B cell (primary cell): ENCODE results near the gene CRYBG3. TPM values are rescaled to one million over a fixed set of nuclear protein-coding genes. Genes with fewer than 3 reads are reported as not detected.

Experiments
- ATAC-seq: fragments of 200-7000 bp; cut with Tn5 transposase; one replicate; pipeline ENCODE4 v1.10.0; 2021; ENCODE audit warnings: low read depth, mild to moderate bottlenecking, moderate number of reproducible peaks, moderate library complexity
- CTCF ChIA-PET: fragments of 350-600 bp; sonication (Branson Sonifier 250); formaldehyde crosslinking; loops from one replicate; lab custom pipeline; 2021; ENCODE audit warnings: antibody characterized with exemption, inconsistent platforms; lab: Charles Lee
- POLR2A ChIA-PET: fragments of 350-600 bp; sonication (Branson Sonifier 250); formaldehyde crosslinking; loops from one replicate; lab custom pipeline; 2021; ENCODE audit warnings: antibody characterized with exemption; lab: Charles Lee
- DNase-seq: peaks from one replicate; pipeline ENCODE4 v3.0.0; 2013
- H2AFZ ChIP-seq: 2 replicates; pipeline ENCODE4 v1.6.1; 2012; ENCODE audit warnings: mild to moderate bottlenecking, low read depth, low read length; ENCODE audit not compliant: insufficient read depth, poor library complexity, severe bottlenecking
- H3K27ac ChIP-seq, 2 donors: 1 replicate in 1 of 2; 2 replicates in 1 of 2; pipeline ENCODE4 v1.5.1; 2012 to 2013; ENCODE audit warnings: low read length in 2 of 2, mild to moderate bottlenecking in 2 of 2, moderate library complexity in 1 of 2
- H3K27me3 ChIP-seq, 4 experiments: fragments of 200-600 bp in 1 of 4; sonication (generic) in 1 of 4; replicated peaks in 1 of 4; 1 replicate in 2 of 4; 2 replicates in 2 of 4; pipeline versions ENCODE4 v1.6.1 to v1.7.0; 2013 to 2016; ENCODE audit warnings: low read length in 3 of 4, mild to moderate bottlenecking in 2 of 4, mixed read lengths in 1 of 4, moderate library complexity in 1 of 4; ENCODE audit not compliant: insufficient read depth in 4 of 4, control insufficient read depth in 3 of 4; ENCODE audit errors: control extremely low read depth in 1 of 4
- H3K36me3 ChIP-seq, 2 experiments: replicated peaks in 1 of 2; 1 replicate in 1 of 2; 2 replicates in 1 of 2; pipeline versions ENCODE4 v1.6.1 to v1.7.1; 2013; ENCODE audit warnings: low read length in 1 of 2; ENCODE audit not compliant: insufficient read depth in 2 of 2, control insufficient read depth in 1 of 2; ENCODE audit errors: control extremely low read depth in 1 of 2, extremely low read depth in 1 of 2
- H3K4me1 ChIP-seq, 2 donors: fragments of 200-600 bp in 1 of 2; sonication (generic) in 1 of 2; 1 replicate in 1 of 2; 2 replicates in 1 of 2; pipeline versions ENCODE4 v1.5.1 to v1.6.1; 2013 to 2017; ENCODE audit warnings: low read length in 2 of 2; ENCODE audit not compliant: control insufficient read depth in 2 of 2, insufficient read depth in 2 of 2
- H3K4me2 ChIP-seq: replicated peaks from 2 replicates; pipeline ENCODE3; 2012; ENCODE audit warnings: mild to moderate bottlenecking, low read depth, low read length; ENCODE audit not compliant: poor library complexity, severe bottlenecking
- H3K4me3 ChIP-seq, 5 experiments: fragments of 200-600 bp in 1 of 5; sonication (generic) in 1 of 5; 1 replicate in 3 of 5; 2 replicates in 2 of 5; pipeline versions ENCODE4 v1.5.1 to v1.7.0; 2011 to 2016; ENCODE audit warnings: low read length in 4 of 5, mild to moderate bottlenecking in 4 of 5, low read depth in 2 of 5, control low read depth in 1 of 5, moderate library complexity in 1 of 5; ENCODE audit not compliant: insufficient read depth in 1 of 5; ENCODE audit errors: control extremely low read depth in 1 of 5, extremely low read depth in 1 of 5
- H3K79me2 ChIP-seq: fragments of 200-600 bp; sonication (generic); one replicate; pipeline ENCODE4 v1.6.0; 2016; ENCODE audit warnings: low read length; ENCODE audit not compliant: control insufficient read depth, insufficient read depth
- H3K9ac ChIP-seq: fragments of 200-600 bp; sonication (generic); 2 replicates; pipeline ENCODE4 v1.6.1; 2017; ENCODE audit warnings: mild to moderate bottlenecking, low read length, moderate library complexity
- H3K9me3 ChIP-seq, 3 donors: one replicate each; pipeline versions ENCODE4 v1.6.1 to v1.7.1; 2013; ENCODE audit warnings: low read length in 2 of 3; ENCODE audit not compliant: control insufficient read depth in 2 of 3, insufficient read depth in 1 of 3; ENCODE audit errors: control extremely low read depth in 1 of 3
- H4K20me1 ChIP-seq: 2 replicates; pipeline ENCODE4 v1.6.0; 2012; ENCODE audit warnings: mild to moderate bottlenecking, low read length; ENCODE audit not compliant: insufficient read depth, control insufficient read depth, poor library complexity, severe bottlenecking
- H3K27ac Mint-ChIP-seq: one replicate; pipeline ENCODE4 v1.8.0; 2021; ENCODE audit warnings: mixed read lengths
- H3K27me3 Mint-ChIP-seq: one replicate; pipeline ENCODE4 v1.8.0; 2021; ENCODE audit warnings: mixed read lengths
- H3K4me1 Mint-ChIP-seq: one replicate; pipeline ENCODE4 v1.8.0; 2021; ENCODE audit warnings: mixed read lengths
- H3K4me3 Mint-ChIP-seq: one replicate; pipeline ENCODE4 v1.8.0; 2021; ENCODE audit warnings: mixed read lengths
- H3K9me3 Mint-ChIP-seq: one replicate; pipeline ENCODE4 v1.8.0; 2022; ENCODE audit warnings: mixed read lengths; ENCODE audit not compliant: insufficient read depth
- CTCF ChIP-seq: fragments of 200-600 bp; IDR thresholded peaks from one replicate; pipeline ENCODE4 v1.8.0; 2022; ENCODE audit warnings: antibody characterized with exemption, mild to moderate bottlenecking
- EZH2 ChIP-seq: IDR thresholded peaks from 2 replicates; pipeline ENCODE4 v1.6.1; 2012; ENCODE audit warnings: borderline replicate concordance, low read depth, mild to moderate bottlenecking, moderate library complexity, low read length; ENCODE audit not compliant: insufficient read depth, poor library complexity, severe bottlenecking
- WGBS: methylation state at CpG from one replicate; pipeline ENCODE4 v1.1.5; 2013; ENCODE audit warnings: missing lambda C conversion rate; ENCODE audit not compliant: insufficient coverage; 5-methylcytosine and 5-hydroxymethylcytosine counted together
- intact Hi-C: fragments of 100-400 bp; cut with micrococcal nuclease; formaldehyde crosslinking; loops from one replicate; pipeline ENCODE4 v1.10.0; 2022
- polyA plus RNA-seq: library from polyadenylated mRNA; depleted of rRNA; stranded (reverse); fragments of >200 nt; gene quantifications from 2 replicates; pipeline ENCODE4 v1.2.3, GENCODE V29; 2012
- total RNA-seq, 2 donors: library from RNA; stranded (reverse); fragments of 120-200 nt in 1 of 2; gene quantifications; 1 replicate in 1 of 2; 2 replicates in 1 of 2; pipeline versions ENCODE4 v1.2.3 to v1.2.4, GENCODE V29; 2013 to 2022

Gene CRYBG3
- total and polyA plus RNA-seq, 2 donors (not counting 1 experiment from before 2014, with no cell fraction given) = 2.2 to 3.0 TPM

- ChIA-PET CTCF (interaction anchor here (1.1 kb wide), 1 partner anchor 8 kb away, joined by 3 read pairs; no protein-coding TSS in a partner anchor), POLR2A (no interaction called here)
- no peak for ATAC-seq
- no peak overlapping the region for H3K27ac Mint-ChIP-seq
- H3K27me3 Mint-ChIP-seq = peaks cover 11% of the 10 kb centered on the region
- H3K36me3 ChIP-seq = no peaks in the 10 kb centered on the region
- no peaks in the 10 kb centered on the region for H3K9me3 ChIP-seq
- H3K79me2 ChIP-seq = no peaks in the 10 kb centered on the region
- H3K9me3 Mint-ChIP-seq = no peaks in the 10 kb centered on the region
- no peak overlapping the region for H3K4me3 ChIP-seq
- no peak overlapping the region for H3K27ac ChIP-seq
- no peak overlapping the region for H3K4me3 Mint-ChIP-seq
- TF ChIP-seq CTCF (no peak), EZH2 (no peak)
- H3K27me3 ChIP-seq = no peaks in the 10 kb centered on the region
- no peak for DNase-seq
- no peak overlapping the region for H3K9ac ChIP-seq
- H2AFZ ChIP-seq = no peak overlapping the region
- no CpG with 5 or more reads among the region's 2 CpGs for WGBS
- no peaks in the 10 kb centered on the region for H3K4me1 ChIP-seq
- H4K20me1 ChIP-seq = no peaks in the 10 kb centered on the region
- no peak overlapping the region for H3K4me2 ChIP-seq
- H3K4me1 Mint-ChIP-seq = no peaks in the 10 kb centered on the region
- intact Hi-C loops = no loop called here
These were observed 171.7 kb downstream of the CRYBG3 start for GRCh38 chr3:97993526-97993925.

DNA sequence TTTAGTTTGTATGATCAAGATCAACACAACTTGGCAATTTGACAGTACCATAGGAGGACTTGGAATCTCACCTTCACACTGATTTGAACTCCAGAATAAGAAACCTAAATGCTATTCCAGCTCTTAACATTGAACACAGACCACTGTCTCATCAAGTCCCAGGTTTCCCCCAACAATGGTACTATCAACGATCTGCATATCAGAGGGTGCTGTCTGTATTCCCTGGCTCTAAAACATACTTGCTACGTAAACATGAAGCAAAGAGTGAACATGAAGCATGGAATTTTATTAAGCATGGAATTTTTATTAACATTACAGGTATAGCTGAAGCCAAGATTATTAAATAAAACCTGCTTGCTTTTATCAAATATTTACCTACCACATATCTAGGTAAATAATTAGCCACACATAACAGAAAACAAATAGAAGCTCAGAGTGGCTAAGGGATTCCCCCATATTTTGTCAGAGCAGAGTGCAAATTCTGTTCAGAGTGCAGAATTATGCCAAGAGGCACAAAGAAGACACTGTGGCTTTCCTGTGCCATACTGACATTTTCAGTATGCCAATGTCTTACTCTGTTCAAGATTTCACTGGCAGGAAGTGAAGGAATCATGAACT is 172.6 kb downstream of the CRYBG3 start:
- no peak for TF ChIP-seq EZH2
- no peak for TF ChIP-seq CTCF
- Mint-ChIP-seq H3K4me1 (no peaks in the 10 kb centered on the region), H3K4me3 (no peak overlapping the region), H3K27ac (no peak overlapping the region), H3K27me3 (peaks cover 11% of the 10 kb centered on the region), H3K9me3 (no peaks in the 10 kb centered on the region)
- no peaks in the 10 kb centered on the region for H3K9me3 ChIP-seq
- no peaks in the 10 kb centered on the region for H3K27me3 ChIP-seq
- CTCF ChIA-PET = no interaction called here
- H3K4me1 ChIP-seq = no peaks in the 10 kb centered on the region
- H3K79me2 ChIP-seq = no peaks in the 10 kb centered on the region
- no peak overlapping the region for H3K4me3 ChIP-seq
- intact Hi-C loops = no loop called here
- H3K36me3 ChIP-seq = no peaks in the 10 kb centered on the region
- ATAC-seq = no peak
- H2AFZ ChIP-seq = no peak overlapping the region
- no peak overlapping the region for H3K9ac ChIP-seq
- DNase-seq = no peak
- no peaks in the 10 kb centered on the region for H4K20me1 ChIP-seq
- no CpG with 5 or more reads among the region's 2 CpGs for WGBS
- POLR2A ChIA-PET = no interaction called here
- H3K4me2 ChIP-seq = no peak overlapping the region
- H3K27ac ChIP-seq = no peak overlapping the region
